GM18867 (cell line): ENCODE data around the gene CFAP61.

Experiments used
- ATAC-seq: cut with Tn5 transposase; IDR thresholded peaks from one replicate; pipeline ENCODE4 v1.9.1; 2021; ENCODE audit warnings: mild to moderate bottlenecking, moderate library complexity; ENCODE audit not compliant: unreplicated experiment

CFAP61 gene

GRCh38 chr20:20148779-20149178 lies 96.4 kb downstream of the CFAP61 start:
- no peak for ATAC-seq

GRCh38 chr20:20150241-20150640 lies 97.9 kb downstream of the CFAP61 start:
- ATAC-seq = no peak

GRCh38 chr20:20160520-20160919 lies 108.2 kb downstream of the CFAP61 start:
- no peak for ATAC-seq

GRCh38 chr20:20161611-20162010 lies 109.3 kb downstream of the CFAP61 start:
- ATAC-seq = no peak

- no peak for ATAC-seq
These were observed 115.4 kb downstream of the CFAP61 start for GRCh38 chr20:20167698-20168097.

- ATAC-seq = no peak
These were observed 120.9 kb downstream of the CFAP61 start for GRCh38 chr20:20173254-20173653.

- ATAC-seq = no peak
These were observed 121.9 kb downstream of the CFAP61 start for GRCh38 chr20:20174089-20174835.

- ATAC-seq = no peak
These were observed 129.0 kb downstream of the CFAP61 start for GRCh38 chr20:20181322-20181721.

GRCh38 chr20:20184149-20184548 lies 131.8 kb downstream of the CFAP61 start:
- ATAC-seq = no peak

- ATAC-seq = no peak
These were observed 132.4 kb downstream of the CFAP61 start for GRCh38 chr20:20184706-20185105.

GRCh38 chr20:20188647-20189046 lies 136.3 kb downstream of the CFAP61 start:
- ATAC-seq = peak; percentile 63

GRCh38 chr20:20192366-20192765 lies 140.0 kb downstream of the CFAP61 start:
- no peak for ATAC-seq

- ATAC-seq = no peak
These were observed 142.8 kb downstream of the CFAP61 start for GRCh38 chr20:20195021-20195705.

- no peak for ATAC-seq
These were observed 144.3 kb downstream of the CFAP61 start for GRCh38 chr20:20196610-20197009.

GRCh38 chr20:20198011-20198410 lies 145.7 kb downstream of the CFAP61 start:
- ATAC-seq = no peak

GRCh38 chr20:20199361-20200160 lies 147.2 kb downstream of the CFAP61 start:
- ATAC-seq = no peak

GRCh38 chr20:20201124-20201523 lies 148.8 kb downstream of the CFAP61 start:
- ATAC-seq = no peak

GRCh38 chr20:20201639-20202038 lies 149.3 kb downstream of the CFAP61 start:
- ATAC-seq = no peak

GRCh38 chr20:20202768-20203167 lies 150.4 kb downstream of the CFAP61 start:
- ATAC-seq = no peak

- ATAC-seq = no peak
These were observed 151.5 kb downstream of the CFAP61 start for GRCh38 chr20:20203784-20204183.

GRCh38 chr20:20204256-20204655 lies 151.9 kb downstream of the CFAP61 start:
- no peak for ATAC-seq
